ENCODE results near the gene CD46. TPM values are rescaled to one million over a fixed set of nuclear protein-coding genes. Genes with fewer than 3 reads are reported as not detected.
"Not testable (repeated sequence)": the region's sequence is repeated elsewhere in the genome, so short reads cannot be mapped to it uniquely, and the experiment has no call there.

Gene CD46
- total and polyA plus RNA-seq, 9 donors: 78.8 to 165 (median 121) TPM

- whole genome bisulfite sequencing, 3 donors: 68 to 70% (median 69%) methylated on average over 5 of the region's 5 CpGs
- no peak for DNase-seq
- TF ChIP-seq POLR2A (IDR thresholded peaks at IDR 0.05): no peak
- no peak for TF ChIP-seq EP300 (IDR thresholded peaks at IDR 0.05)
These were observed 40.6 kb upstream of the CD46 start for GRCh38 chr1:207711285-207711684.

GRCh38 chr1:207712701-207713100, 39.2 kb upstream of the CD46 start:
- 28 to 40% (median 40%) methylated on average over 3 of the region's 3 CpGs for WGBS, 3 donors
- DNase-seq; intact Hi-C loops (cut with DNase I): not testable (repeated sequence)

More at GRCh38 chr1:207711285-207711684, 40.6 kb upstream of the CD46 start:
- H3K27me3 ChIP-seq: no peaks in the 10 kb centered on the region
- no peaks in the 10 kb centered on the region for H3K4me1 ChIP-seq (ENCODE audit: insufficient read depth)
- no peak overlapping the region for H3K4me3 ChIP-seq
- intact Hi-C loops (cut with DNase I): no loop called here
- H3K9me3 ChIP-seq: no peaks in the 10 kb centered on the region
- no peaks in the 10 kb centered on the region for H3K36me3 ChIP-seq
- no peak overlapping the region for H3K27ac ChIP-seq

GRCh38 chr1:207713529-207713928, 38.3 kb upstream of the CD46 start:
- WGBS, 3 donors: 84 to 94% (median 87%) methylated on average over 12 of the region's 12 CpGs
- Histone ChIP-seq H3K4me3 (no peak overlapping the region), H3K36me3 (no peaks in the 10 kb centered on the region), H3K27me3 (no peaks in the 10 kb centered on the region), H3K27ac (no peak overlapping the region), H3K9me3 (no peaks in the 10 kb centered on the region), H3K4me1 (ENCODE audit: insufficient read depth) (no peaks in the 10 kb centered on the region)
- DNase-seq: no peak
- TF ChIP-seq POLR2A (IDR thresholded peaks at IDR 0.05) (no peak), EP300 (IDR thresholded peaks at IDR 0.05) (no peak), CTCF (IDR thresholded peaks at IDR 0.05) (no peak)
- intact Hi-C loops (cut with DNase I): no loop called here

More at GRCh38 chr1:207712701-207713100, 39.2 kb upstream of the CD46 start:
- H3K4me1 ChIP-seq (ENCODE audit: insufficient read depth); H3K27me3 ChIP-seq; H3K9me3 ChIP-seq; H3K27ac ChIP-seq; H3K4me3 ChIP-seq; H3K36me3 ChIP-seq: not testable (repeated sequence)

GRCh38 chr1:207719234-207719633, 32.6 kb upstream of the CD46 start:
- TF ChIP-seq CTCF (IDR thresholded peaks at IDR 0.05) (no peak), EP300 (IDR thresholded peaks at IDR 0.05) (no peak), POLR2A (IDR thresholded peaks at IDR 0.05) (no peak)
- Histone ChIP-seq H3K4me1 (ENCODE audit: insufficient read depth) (no peaks in the 10 kb centered on the region), H3K4me3 (no peak overlapping the region), H3K27me3 (no peaks in the 10 kb centered on the region), H3K27ac (no peak overlapping the region), H3K36me3 (no peaks in the 10 kb centered on the region), H3K9me3 (no peaks in the 10 kb centered on the region)
- no peak for DNase-seq
- intact Hi-C loops (cut with DNase I): no loop called here
- 82 to 92% (median 87%) methylated on average over 2 of the region's 2 CpGs for WGBS, 3 donors

- intact Hi-C loops (cut with DNase I); H3K4me1 ChIP-seq (ENCODE audit: insufficient read depth); H3K36me3 ChIP-seq; H3K4me3 ChIP-seq; H3K27ac ChIP-seq; H3K9me3 ChIP-seq; DNase-seq; H3K27me3 ChIP-seq: not testable (repeated sequence)
- 57 to 73% (median 61%) methylated on average over 4 of the region's 4 CpGs for WGBS, 3 donors
These were observed 23.5 kb upstream of the CD46 start for GRCh38 chr1:207728200-207728858.

- H3K27ac ChIP-seq; H3K4me3 ChIP-seq; H3K27me3 ChIP-seq; DNase-seq; H3K36me3 ChIP-seq; intact Hi-C loops (cut with DNase I); H3K9me3 ChIP-seq; H3K4me1 ChIP-seq (ENCODE audit: insufficient read depth): not testable (repeated sequence)
- WGBS, 3 donors: 57 to 60% (median 59%) methylated on average over 8 of the region's 8 CpGs
These were observed 14.2 kb upstream of the CD46 start for GRCh38 chr1:207737503-207738157.

GRCh38 chr1:207738158-207738659, 13.6 kb upstream of the CD46 start:
- H3K27me3 ChIP-seq; H3K4me3 ChIP-seq; H3K9me3 ChIP-seq; H3K4me1 ChIP-seq (ENCODE audit: insufficient read depth); intact Hi-C loops (cut with DNase I); H3K36me3 ChIP-seq; H3K27ac ChIP-seq; DNase-seq: not testable (repeated sequence)
- WGBS, 3 donors: 5 to 11% (median 10%) methylated on average over 6 of the region's 6 CpGs

All from ovary (tissue), 9 donors.